ENCODE measurements around the gene NAALADL2. TPM values are rescaled to one million over a fixed set of nuclear protein-coding genes. Genes with fewer than 3 reads are reported as not detected.

NAALADL2 gene
- total RNA-seq, 1 donor from 2014 or later: 2.9 TPM

- no peak overlapping the region for H3K4me3 ChIP-seq (ENCODE audit: low read depth, low read length)
- TF ChIP-seq CTCF (conservative IDR thresholded peaks at IDR 0.05; ENCODE audit: low read depth, low read length): no peak
- DNase-seq (ENCODE audit: low read depth): no peak
Measured at GRCh38 chr3:175591375-175591774, 732.2 kb downstream of the NAALADL2 start.

GRCh38 chr3:175593331-175593730, 734.2 kb downstream of the NAALADL2 start:
- TF ChIP-seq CTCF (conservative IDR thresholded peaks at IDR 0.05; ENCODE audit: low read depth, low read length): no peak
- no peak overlapping the region for H3K4me3 ChIP-seq (ENCODE audit: low read depth, low read length)
- DNase-seq (ENCODE audit: low read depth): no peak

GRCh38 chr3:175598740-175599139, 739.6 kb downstream of the NAALADL2 start:
- TF ChIP-seq CTCF (conservative IDR thresholded peaks at IDR 0.05; ENCODE audit: low read depth, low read length): no peak
- no peak for DNase-seq (ENCODE audit: low read depth)
- H3K4me3 ChIP-seq (ENCODE audit: low read depth, low read length): no peak overlapping the region

GRCh38 chr3:175601521-175601920, 742.4 kb downstream of the NAALADL2 start:
- DNase-seq (ENCODE audit: low read depth): no peak
- TF ChIP-seq CTCF (conservative IDR thresholded peaks at IDR 0.05; ENCODE audit: low read depth, low read length): no peak
- H3K4me3 ChIP-seq (ENCODE audit: low read depth, low read length): no peak overlapping the region

GRCh38 chr3:175605851-175606250, 746.7 kb downstream of the NAALADL2 start:
- no peak overlapping the region for H3K4me3 ChIP-seq (ENCODE audit: low read depth, low read length)
- TF ChIP-seq CTCF (conservative IDR thresholded peaks at IDR 0.05; ENCODE audit: low read depth, low read length): no peak
- DNase-seq (ENCODE audit: low read depth): no peak

- no peak for TF ChIP-seq CTCF (conservative IDR thresholded peaks at IDR 0.05; ENCODE audit: low read depth, low read length)
- no peak overlapping the region for H3K4me3 ChIP-seq (ENCODE audit: low read depth, low read length)
- no peak for DNase-seq (ENCODE audit: low read depth)
Measured at GRCh38 chr3:175606650-175607318, 747.6 kb downstream of the NAALADL2 start.

GRCh38 chr3:175608356-175608755, 749.2 kb downstream of the NAALADL2 start:
- no peak for TF ChIP-seq CTCF (conservative IDR thresholded peaks at IDR 0.05; ENCODE audit: low read depth, low read length)
- H3K4me3 ChIP-seq (ENCODE audit: low read depth, low read length): no peak overlapping the region
- no peak for DNase-seq (ENCODE audit: low read depth)

All from epithelial cell of proximal tubule (primary cell).